Embryonic facial prominence (tissue), 1 donor: ENCODE results near the gene COL4A1.

Experiments
- DNase-seq: peaks from one replicate; pipeline ENCODE4 v3.0.0-alpha.2; 2016; ENCODE audit errors: extremely low spot score

The COL4A1 gene

GRCh38 chr13:110237875-110238817, 68.8 kb downstream of the COL4A1 start:
- DNase-seq: no peak

DNA sequence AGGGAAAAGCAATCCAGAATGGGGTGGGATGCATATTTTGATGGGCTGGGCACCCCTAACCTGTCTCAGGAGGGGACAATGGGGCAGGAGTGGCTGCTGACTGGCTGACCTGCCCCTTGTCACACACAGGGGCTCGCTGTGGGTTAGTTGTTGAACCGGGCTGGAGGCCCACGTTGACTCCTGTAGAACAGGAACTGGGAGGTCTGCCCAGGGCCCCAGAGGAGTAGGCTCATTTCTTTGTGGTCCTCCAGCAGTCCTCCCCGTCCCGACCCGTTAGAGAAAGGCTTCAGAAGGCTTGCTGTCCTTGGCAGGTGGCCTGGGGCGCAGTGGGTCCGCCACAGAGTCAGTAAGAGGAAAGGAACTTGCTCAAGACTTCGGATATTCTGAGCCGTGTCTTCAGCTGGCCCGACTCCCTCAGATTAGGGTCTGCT, 70.1 kb downstream of the COL4A1 start:
- no peak for DNase-seq

GRCh38 chr13:110236431-110236830, 70.5 kb downstream of the COL4A1 start:
- no peak for DNase-seq

- no peak for DNase-seq
These were observed 72.4 kb downstream of the COL4A1 start for GRCh38 chr13:110234532-110234931.

- no peak for DNase-seq
These were observed 73.0 kb downstream of the COL4A1 start for GRCh38 chr13:110233951-110234280.

DNA sequence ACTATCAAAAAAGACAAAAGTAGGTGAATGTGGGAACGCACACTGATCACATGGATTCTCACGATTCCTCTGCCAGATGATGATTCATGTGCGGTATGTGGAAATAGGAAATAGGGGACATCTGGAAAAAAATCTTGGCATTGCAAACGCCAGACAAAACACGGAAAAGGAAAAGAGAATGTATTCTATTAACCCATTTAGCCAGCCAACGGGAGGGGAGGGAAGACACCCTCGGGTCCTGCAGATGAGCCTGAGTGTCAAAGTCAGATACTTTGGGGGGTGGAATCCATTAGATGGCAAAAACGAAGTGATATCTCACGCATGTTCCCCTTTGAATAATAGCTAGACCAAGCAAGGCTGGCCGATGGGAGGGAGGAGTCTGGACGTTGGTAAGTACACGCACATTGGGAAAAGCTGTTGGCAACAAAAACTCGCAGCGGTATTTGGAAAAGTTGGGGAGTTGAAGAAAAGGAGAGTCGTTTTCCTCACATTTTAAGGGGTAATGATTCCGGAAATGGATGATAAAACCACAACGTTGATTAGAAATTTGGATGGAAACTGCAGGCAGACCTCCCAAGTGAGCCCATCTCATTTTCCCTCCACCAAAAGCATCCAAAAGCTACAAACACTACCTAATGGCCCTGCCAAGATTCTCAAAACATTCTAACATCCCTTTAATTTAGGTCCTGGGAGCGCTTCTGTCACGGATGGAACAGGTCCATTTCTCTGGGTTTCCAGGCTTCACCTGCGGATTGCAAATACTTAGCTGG, 73.6 kb downstream of the COL4A1 start:
- DNase-seq: no peak

DNA sequence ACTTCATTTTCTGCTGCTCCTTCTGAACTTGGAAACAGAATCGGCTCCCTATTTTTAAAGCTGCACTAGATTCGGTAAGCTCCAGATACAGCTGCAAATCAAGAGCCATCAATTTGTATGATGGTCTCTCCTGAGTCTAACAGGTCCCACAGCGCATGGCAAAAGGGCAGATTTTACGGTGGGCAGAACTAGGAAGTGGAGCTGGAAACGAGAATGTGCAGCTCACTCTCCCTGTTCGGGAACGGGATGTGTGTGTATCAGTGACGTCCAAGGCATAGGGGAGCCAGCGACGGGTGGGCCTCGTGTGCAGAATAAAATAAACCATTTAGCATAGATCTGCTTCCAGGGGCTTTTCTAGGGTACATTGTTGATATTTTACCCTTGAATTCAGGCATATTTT, 74.2 kb downstream of the COL4A1 start:
- DNase-seq: no peak

DNA sequence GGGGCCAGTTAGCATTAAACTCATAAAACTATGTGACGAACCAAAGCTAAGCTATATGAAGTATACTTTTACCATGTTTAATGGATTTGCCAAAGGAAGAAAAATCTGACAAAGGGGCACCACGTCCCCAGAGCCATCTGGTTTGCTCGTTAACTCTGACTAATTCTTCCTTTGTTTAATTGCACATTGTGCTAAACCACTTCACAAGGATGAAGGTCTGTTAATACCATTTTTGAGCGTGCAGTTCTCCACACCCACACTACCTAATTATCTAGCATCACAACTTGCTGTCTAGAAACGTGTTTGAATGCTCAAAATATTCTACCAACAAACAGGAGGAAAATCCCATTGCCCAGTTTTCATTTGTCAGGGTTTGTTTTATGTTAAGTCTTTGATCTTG, 74.8 kb downstream of the COL4A1 start:
- no peak for DNase-seq

DNA sequence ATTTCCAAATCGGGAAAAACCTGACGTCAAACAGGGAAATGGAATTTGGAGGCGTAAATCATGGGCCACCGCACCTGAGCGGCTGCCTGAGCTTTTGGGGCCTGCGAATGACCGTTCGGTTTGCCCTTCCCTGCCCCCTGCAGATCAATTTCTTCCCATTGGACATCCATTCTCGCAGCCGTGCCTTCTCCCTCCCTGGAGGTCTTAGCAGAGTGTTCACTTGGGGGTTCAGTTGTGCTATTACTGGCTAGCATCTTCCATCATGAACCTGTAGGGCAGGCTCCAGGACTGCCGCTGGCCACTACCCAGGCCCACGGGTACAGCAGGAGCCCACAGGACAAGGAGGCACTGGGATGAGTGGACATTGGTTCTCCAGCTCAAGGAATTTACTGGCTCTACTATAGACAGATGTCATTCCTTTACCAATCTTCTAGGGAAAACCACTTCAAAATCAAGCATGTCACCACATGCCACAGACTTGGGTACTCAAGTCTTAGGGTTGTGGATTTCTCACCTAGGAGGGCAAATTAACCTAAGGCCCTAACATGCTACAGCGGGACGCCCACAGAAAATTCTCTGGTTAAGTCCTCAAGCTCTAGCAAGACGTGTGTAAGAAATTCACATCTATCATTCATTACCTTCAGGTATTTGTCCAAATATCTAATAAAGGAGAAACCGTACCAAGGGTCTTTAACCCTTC, 75.5 kb downstream of the COL4A1 start:
- DNase-seq: no peak

- DNase-seq: no peak
These were observed 76.2 kb downstream of the COL4A1 start for GRCh38 chr13:110230661-110231347.

- no peak for DNase-seq
These were observed 76.9 kb downstream of the COL4A1 start for GRCh38 chr13:110229905-110230563.

DNA sequence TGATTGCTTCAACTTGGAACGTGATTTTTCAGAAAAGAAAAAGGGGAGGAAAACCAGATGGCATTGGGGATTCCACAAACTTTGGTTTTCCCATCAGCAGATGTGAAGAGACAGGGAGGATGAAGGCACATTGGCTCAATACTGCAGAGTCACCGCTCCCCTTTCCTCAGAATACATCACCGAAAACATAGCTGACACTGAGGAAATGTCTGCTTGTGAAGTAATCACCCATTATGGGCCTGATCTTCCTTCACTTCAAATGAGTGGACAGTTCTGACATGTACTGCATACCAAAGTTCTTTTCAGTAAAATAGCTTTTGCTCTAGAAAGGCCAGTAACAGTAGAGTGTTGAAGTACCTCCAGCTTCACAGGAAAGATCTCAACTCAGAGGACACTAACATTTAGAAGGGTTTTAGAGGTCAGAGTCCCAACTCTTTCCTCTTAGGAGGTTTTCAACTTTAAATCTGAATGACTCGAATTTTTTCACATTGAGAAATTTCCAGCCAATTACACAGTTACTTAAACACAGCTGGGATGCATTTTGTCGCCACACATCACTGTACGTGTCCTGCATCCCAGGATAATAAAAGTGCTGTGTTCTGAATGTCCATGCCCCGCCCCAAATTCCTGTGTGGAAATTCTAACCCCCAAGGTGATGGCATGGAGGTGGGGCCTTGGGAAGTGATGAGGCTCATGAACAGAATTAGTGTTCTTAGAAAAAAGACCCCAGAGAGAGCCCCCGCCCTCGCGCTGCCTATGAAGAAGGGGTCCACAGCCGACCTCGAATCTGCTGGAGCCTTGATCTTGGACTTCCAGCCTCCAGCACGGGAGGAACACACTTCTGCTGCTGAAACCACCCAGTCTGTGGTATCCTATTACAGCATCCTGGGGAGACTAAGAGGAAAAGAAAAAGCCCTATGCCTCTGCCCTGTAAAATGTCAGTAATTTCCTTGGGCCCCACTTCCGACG, 77.7 kb downstream of the COL4A1 start:
- DNase-seq: no peak

DNA sequence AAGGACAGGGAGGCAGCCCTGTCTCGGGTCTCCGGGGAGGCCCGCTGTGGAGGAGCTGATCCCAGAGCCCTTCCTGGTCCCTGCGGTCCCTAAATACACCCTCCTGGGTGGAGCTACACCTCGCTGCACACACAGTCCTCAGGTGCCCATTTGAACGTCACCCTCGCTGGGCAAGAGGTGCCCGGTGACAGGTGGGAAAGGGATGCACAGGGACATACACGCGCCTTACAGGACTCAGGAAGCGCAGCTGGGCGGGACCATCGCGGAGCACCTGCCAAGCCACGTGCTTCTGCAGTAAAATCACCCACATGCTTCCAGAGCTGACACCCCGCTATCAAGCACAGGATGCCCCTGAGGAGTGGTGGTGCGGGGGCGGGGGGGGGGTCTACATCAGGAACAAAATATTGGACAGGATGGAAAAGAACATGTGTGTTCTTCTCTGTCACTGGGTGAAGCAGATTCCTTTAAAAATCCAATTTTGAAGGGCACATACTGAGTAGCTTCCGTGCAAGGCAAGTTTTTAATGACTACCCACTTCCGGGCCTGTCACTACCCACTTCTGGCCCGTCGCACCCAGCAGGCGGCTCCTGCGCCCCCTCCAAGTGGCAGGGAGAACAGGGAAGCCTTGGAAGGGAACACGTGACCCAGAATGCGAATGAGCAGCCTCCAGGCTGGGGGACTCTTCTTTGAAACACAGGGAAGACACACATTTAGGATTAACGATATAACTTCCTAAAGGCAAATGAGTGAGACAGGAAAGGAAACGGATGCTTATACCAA, 78.9 kb downstream of the COL4A1 start:
- no peak for DNase-seq

GRCh38 chr13:110227416-110227815, 79.5 kb downstream of the COL4A1 start:
- DNase-seq: no peak

DNA sequence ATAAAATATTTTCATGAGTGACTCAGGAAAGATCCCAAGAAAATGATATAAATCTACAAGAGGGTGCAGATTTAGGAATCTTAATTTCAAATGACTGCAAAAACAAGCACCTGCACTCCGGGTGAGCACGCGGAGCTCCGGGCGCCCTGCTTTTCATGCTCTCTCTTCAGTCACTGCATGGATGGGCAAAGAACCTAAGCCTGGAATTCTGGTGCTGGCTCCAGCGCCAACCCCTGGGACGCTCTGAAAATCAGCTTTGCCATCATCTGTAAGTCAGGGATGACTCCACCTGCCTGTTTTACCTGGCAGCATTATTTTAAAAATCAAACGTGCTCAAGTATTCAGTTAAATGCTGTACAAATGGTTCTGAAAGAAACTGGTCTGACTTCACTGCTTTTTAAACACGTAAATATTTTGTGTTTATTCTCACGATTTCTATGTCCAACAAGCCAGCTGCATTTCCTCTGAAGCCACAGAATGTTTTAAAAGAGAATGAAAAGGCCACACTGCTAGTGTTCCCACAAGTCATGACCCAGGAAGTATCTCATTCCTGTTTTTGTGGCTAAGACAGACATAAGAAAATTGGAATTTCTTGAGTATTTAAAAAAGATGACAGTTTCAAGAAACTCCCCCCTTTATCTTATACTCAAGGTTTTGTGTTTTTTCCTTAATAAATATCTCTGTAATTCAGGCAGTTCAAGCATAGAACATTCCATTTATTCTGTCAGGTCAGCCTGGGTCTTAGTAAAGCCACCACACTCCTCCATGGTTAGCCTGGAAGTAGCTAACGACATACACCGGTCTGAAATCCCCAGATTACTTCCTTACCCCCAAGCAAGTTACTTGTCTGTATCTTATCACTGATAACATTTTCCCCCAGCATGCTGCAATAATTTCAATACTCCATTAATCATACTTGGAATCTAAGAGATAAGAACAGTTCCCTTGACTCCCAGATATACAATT, 81.1 kb downstream of the COL4A1 start:
- no peak for DNase-seq

DNA sequence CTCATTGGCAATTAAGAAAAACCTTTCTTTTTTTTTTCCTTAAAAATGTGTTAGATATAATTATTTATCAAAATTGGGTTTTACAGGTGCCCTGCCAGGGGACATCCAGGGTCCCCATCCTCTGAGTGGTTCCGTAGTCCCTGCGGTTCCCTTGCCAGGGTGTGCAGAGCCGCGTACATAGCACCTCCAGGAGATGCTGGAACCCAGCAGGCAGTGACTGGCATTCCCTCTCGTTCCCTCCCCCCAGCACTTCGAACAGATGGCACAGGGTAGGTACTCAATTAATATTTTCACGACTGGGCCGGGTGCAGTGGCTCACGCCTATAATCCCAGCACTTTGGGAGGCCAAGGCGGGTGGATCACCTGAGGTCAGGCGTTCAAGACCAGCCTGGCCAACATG, 82.0 kb downstream of the COL4A1 start:
- DNase-seq: no peak

- no peak for DNase-seq
These were observed 82.4 kb downstream of the COL4A1 start for GRCh38 chr13:110224519-110224918.
